ENCODE measurements around the gene USP6NL. TPM values are rescaled to one million over a fixed set of nuclear protein-coding genes. Genes with fewer than 3 reads are reported as not detected.

Gene USP6NL
- total and polyA plus RNA-seq, 10 of the 15 experiments (the other 5 are each of a cell fraction or from before 2014, with no cell fraction given): 4.0 to 27.7 (median 18.2) TPM

GRCh38 chr10:11578802-11579255 lies 32.6 kb downstream of the USP6NL start (continued):
- TF ChIP-seq MYC (IDR thresholded peaks at IDR 0.05; ENCODE audit: insufficient read depth, insufficient read length, insufficient replicate concordance, low read length, severe bottlenecking): no peak
- TF ChIP-seq MTA3 (IDR thresholded peaks at IDR 0.05; ENCODE audit: borderline replicate concordance, low read length): 0 out of 2 replicates have a peak, but pooled peaks have one; percentile 28
- TF ChIP-seq ZNF592 (IDR thresholded peaks at IDR 0.05): no peak
- no peak for TF ChIP-seq NFYB (IDR thresholded peaks at IDR 0.05; ENCODE audit: insufficient read depth, low read depth, low read length)
- TF ChIP-seq REST (IDR thresholded peaks at IDR 0.05; ENCODE audit: low read depth, low read length): no peak
- TF ChIP-seq SKIL (IDR thresholded peaks at IDR 0.05; ENCODE audit: low read depth, poor library complexity, severe bottlenecking): peak; percentile 56
- no peak for TF ChIP-seq SPI1 (IDR thresholded peaks at IDR 0.05; ENCODE audit: borderline replicate concordance, insufficient read depth, low read depth, low read length)
- no peak for TF ChIP-seq SREBF1 (IDR thresholded peaks at IDR 0.05; ENCODE audit: low read length)
- TF ChIP-seq FOXK2 (IDR thresholded peaks at IDR 0.05): no peak
- TF ChIP-seq PAX8 (IDR thresholded peaks at IDR 0.05): no peak
- no peak for TF ChIP-seq SUZ12 (IDR thresholded peaks at IDR 0.05; ENCODE audit: unreplicated experiment)
- no peak for TF ChIP-seq HCFC1 (IDR thresholded peaks at IDR 0.05; ENCODE audit: low read length)
- peak; percentile 92 for TF ChIP-seq SMARCA5 (IDR thresholded peaks at IDR 0.05)
- TF ChIP-seq ZSCAN29 (IDR thresholded peaks at IDR 0.05): no peak
- peak; percentile 52; the same call in 1 of the 2 replicates for TF ChIP-seq IRF4 (IDR thresholded peaks at IDR 0.05; ENCODE audit: low read depth, low read length)
- no peak for TF ChIP-seq PAX5 (IDR thresholded peaks at IDR 0.05; ENCODE audit: borderline replicate concordance, low read depth, low read length)
- no peak for TF ChIP-seq USF1 (IDR thresholded peaks at IDR 0.05; ENCODE audit: borderline replicate concordance, extremely low read length, insufficient read depth, low read depth, low read length)
- peak; percentile 56; the same call in 1 of the 2 replicates for TF ChIP-seq BMI1 (IDR thresholded peaks at IDR 0.05; ENCODE audit: borderline replicate concordance)
- no peak for TF ChIP-seq BHLHE40 (IDR thresholded peaks at IDR 0.05; ENCODE audit: borderline replicate concordance in 1 of 2, low read depth in 2 of 2, low read length in 1 of 2)

Measured in GM12878 (cell line).